T47D (cell line): ENCODE data around the gene TSPAN9.

Source experiments
- DNase-seq, 2 experiments: peaks; one replicate each; pipeline versions ENCODE4 v3.0.0 to v3.0.0-alpha.2; 2011 to 2012; ENCODE audit warnings: low read depth in 1 of 2, low spot score in 1 of 2
- JUND ChIP-seq: IDR thresholded peaks from 2 replicates; pipeline ENCODE4 v1.6.1; 2012; ENCODE audit warnings: low read depth
- in situ Hi-C: cut with HindIII; loops from 2 replicates; pipeline ENCODE4 v1.10.0; 2016; ENCODE audit warnings: low sequenced_read_pairs, low pct_unique_long_range_greater_than_20kb

TSPAN9 gene

GRCh38 chr12:3139760-3140159 lies 62.6 kb downstream of the TSPAN9 start:
- in situ Hi-C loops: no loop called here
- TF ChIP-seq JUND: no peak
- DNase-seq: no peak

- no peak for TF ChIP-seq JUND
- DNase-seq: no peak
- in situ Hi-C loops: no loop called here
Observed at GRCh38 chr12:3140284-3140683, 63.1 kb downstream of the TSPAN9 start.

- in situ Hi-C loops: no loop called here
- TF ChIP-seq JUND: no peak
- peak in 1 of 2 experiments; percentile 21 for DNase-seq
Observed at GRCh38 chr12:3141339-3142321, 64.5 kb downstream of the TSPAN9 start.

- no peak for TF ChIP-seq JUND
- in situ Hi-C loops: no loop called here
- no peak for DNase-seq
Observed at GRCh38 chr12:3142386-3142785, 65.2 kb downstream of the TSPAN9 start.

GRCh38 chr12:3144495-3144894 lies 67.3 kb downstream of the TSPAN9 start:
- DNase-seq: no peak
- TF ChIP-seq JUND: no peak
- in situ Hi-C loops: no loop called here

GRCh38 chr12:3145033-3145432 lies 67.9 kb downstream of the TSPAN9 start:
- in situ Hi-C loops: no loop called here
- DNase-seq: no peak
- TF ChIP-seq JUND: no peak

GRCh38 chr12:3145546-3146310 lies 68.5 kb downstream of the TSPAN9 start:
- no peak for TF ChIP-seq JUND
- in situ Hi-C loops: no loop called here
- DNase-seq: no peak

- no peak for TF ChIP-seq JUND
- in situ Hi-C loops: no loop called here
- no peak for DNase-seq
Observed at GRCh38 chr12:3147260-3147659, 70.1 kb downstream of the TSPAN9 start.

GRCh38 chr12:3148366-3149000 lies 71.3 kb downstream of the TSPAN9 start:
- no peak for TF ChIP-seq JUND
- DNase-seq: no peak
- in situ Hi-C loops: no loop called here

- no peak for DNase-seq
Observed at GRCh38 chr12:3149515-3150307, 72.5 kb downstream of the TSPAN9 start.

GRCh38 chr12:3150308-3150670 lies 73.1 kb downstream of the TSPAN9 start:
- in situ Hi-C loops: no loop called here
- DNase-seq: no peak
- TF ChIP-seq JUND: no peak

More at GRCh38 chr12:3149515-3150307, 72.5 kb downstream of the TSPAN9 start:
- TF ChIP-seq JUND: no peak
- in situ Hi-C loops: no loop called here
